SK-MEL-5 (cell line): ENCODE measurements around the gene MED8. TPM values are rescaled to one million over a fixed set of nuclear protein-coding genes. Genes with fewer than 3 reads are reported as not detected.

Experiments used
- DNase-seq: peaks from one replicate; pipeline ENCODE4 v3.0.0-alpha.2; 2016; ENCODE audit warnings: low read depth, low spot score
- in situ Hi-C: cut with HindIII; loops from 2 replicates; pipeline ENCODE4 v1.10.0; 2016; ENCODE audit warnings: low sequenced_read_pairs, high pct_unique_total_duplicates, low pct_unique_long_range_greater_than_20kb
- polyA plus RNA-seq, 2 experiments: library from polyadenylated mRNA; depleted of rRNA; stranded (reverse); fragments of >200 nt; gene quantifications; 2 replicates each; pipeline ENCODE4 v1.2.3, GENCODE V29; 2015
- total RNA-seq: library from RNA; depleted of rRNA; stranded (reverse); fragments of >200 nt; shearing (Covaris generic); gene quantifications from 2 replicates; pipeline ENCODE4 v1.2.3, GENCODE V29; 2014; rRNA removed

Gene MED8, protein sequence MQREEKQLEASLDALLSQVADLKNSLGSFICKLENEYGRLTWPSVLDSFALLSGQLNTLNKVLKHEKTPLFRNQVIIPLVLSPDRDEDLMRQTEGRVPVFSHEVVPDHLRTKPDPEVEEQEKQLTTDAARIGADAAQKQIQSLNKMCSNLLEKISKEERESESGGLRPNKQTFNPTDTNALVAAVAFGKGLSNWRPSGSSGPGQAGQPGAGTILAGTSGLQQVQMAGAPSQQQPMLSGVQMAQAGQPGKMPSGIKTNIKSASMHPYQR
- total RNA-seq, result 41.3 and 46.9 TPM in 2 replicates
- polyA plus RNA-seq (2015; cell fraction: cytosol; rRNA removed), result 38.6 and 44.0 TPM in 2 replicates
- 51.3 and 53.3 TPM in 2 replicates for polyA plus RNA-seq (2015; cell fraction: nucleus; rRNA removed)

GRCh38 chr1:43389326-43390313, at the start of gene MED8, which contains the start of gene SZT2:
TSS of gene MED8 (minus strand) at chr1:43389800. CDS start at chr1:43389764, 36 bp downstream.
TSS of gene SZT2 (plus strand) at chr1:43389899. CDS start at chr1:43389969, 70 bp downstream.
- DNase-seq, result peak; percentile 92
- in situ Hi-C loops, result no loop called here

- no peak for DNase-seq
- in situ Hi-C loops, result no loop called here
Observed at GRCh38 chr1:43438953-43439581, 49.5 kb upstream of the MED8 start.

GRCh38 chr1:43438576-43438952, 49.0 kb upstream of the MED8 start:
- DNase-seq, result no peak
- in situ Hi-C loops, result no loop called here

GRCh38 chr1:43438006-43438405, 48.4 kb upstream of the MED8 start:
- in situ Hi-C loops, result no loop called here
- no peak for DNase-seq

GRCh38 chr1:43437031-43437973, 47.7 kb upstream of the MED8 start:
- no peak for DNase-seq
- in situ Hi-C loops, result no loop called here

DNA sequence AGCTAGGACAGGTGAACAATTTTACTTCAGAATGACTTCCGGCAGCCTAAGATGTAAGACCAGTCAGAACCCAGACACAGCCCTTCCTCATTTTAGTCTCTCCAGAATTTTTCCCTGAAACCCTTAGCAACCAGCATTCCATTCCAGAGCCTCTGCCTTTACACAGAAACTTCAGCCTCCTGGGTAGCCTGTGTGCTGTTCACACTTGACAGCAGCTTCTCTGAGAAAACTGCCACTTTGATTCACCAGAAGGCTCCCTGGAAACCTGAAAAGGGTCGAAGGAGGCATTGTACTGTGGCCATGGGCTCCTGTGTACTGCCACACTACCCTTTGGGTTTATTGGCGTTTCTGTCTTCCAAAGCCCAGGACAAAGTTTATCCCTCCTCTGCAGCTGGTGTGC, 46.8 kb upstream of the MED8 start:
- in situ Hi-C loops, result no loop called here
- DNase-seq, result no peak

- in situ Hi-C loops, result no loop called here
- peak; percentile 29 for DNase-seq
Observed at GRCh38 chr1:43435146-43436145, 45.8 kb upstream of the MED8 start.

GRCh38 chr1:43434256-43434655, 44.7 kb upstream of the MED8 start:
- DNase-seq, result no peak
- in situ Hi-C loops, result no loop called here

- in situ Hi-C loops, result no loop called here
- no peak for DNase-seq
Observed at GRCh38 chr1:43432907-43433306, 43.3 kb upstream of the MED8 start.

DNA sequence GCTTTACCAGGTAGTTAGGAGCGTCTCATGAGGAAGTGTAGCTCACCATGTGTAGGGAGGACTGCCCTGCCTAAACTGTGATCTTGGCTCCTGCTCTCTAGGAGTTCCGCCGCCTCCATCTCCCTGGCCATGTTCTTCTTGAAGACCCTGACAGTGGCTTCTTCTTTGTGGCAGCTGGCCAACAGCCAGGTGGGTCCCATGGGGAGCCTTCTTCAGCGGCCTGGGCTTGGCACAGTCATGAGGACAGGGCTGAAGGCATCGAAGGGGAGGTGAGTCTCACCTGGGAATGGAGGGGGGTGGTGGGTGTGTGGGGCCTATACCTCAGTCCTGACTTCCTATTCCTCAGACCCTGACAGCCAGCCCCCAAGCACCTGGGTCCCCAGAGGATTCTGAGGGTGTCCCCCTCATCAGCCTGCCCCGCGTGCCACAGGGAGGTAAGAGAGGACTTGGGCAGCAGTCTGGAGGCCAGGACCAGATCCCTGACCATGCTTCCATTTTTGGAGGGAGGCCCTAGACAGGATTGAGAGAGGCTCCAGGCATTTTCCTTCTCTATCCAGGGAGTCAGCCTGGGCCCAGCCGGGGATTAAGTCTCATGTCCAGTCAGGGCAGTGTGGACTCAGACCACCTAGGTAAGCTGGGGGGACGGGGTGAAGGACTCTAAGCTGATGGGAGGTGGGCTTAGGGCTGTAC, 42.7 kb upstream of the MED8 start:
- in situ Hi-C loops, result no loop called here
- no peak for DNase-seq

DNA sequence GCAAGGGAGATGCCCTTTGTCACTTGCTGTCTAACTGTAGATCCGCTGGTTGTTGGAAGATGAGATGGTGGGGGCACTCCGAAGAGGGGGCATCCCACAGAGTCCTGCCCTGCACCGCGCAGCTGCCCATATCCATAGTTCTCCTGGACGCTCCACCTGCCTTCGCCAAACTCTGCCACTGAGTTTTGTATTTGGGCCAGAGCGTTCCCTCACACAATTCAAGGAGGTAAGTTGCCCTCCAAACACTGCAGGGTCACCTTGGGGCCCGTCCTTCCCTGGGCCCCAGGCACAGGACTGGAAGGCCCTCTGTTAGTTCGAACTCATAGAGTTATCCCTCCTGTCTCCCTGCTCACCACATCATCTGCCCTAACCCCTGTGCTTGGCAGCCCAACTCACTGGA, 42.1 kb upstream of the MED8 start:
- in situ Hi-C loops, result no loop called here
- DNase-seq, result no peak

DNA sequence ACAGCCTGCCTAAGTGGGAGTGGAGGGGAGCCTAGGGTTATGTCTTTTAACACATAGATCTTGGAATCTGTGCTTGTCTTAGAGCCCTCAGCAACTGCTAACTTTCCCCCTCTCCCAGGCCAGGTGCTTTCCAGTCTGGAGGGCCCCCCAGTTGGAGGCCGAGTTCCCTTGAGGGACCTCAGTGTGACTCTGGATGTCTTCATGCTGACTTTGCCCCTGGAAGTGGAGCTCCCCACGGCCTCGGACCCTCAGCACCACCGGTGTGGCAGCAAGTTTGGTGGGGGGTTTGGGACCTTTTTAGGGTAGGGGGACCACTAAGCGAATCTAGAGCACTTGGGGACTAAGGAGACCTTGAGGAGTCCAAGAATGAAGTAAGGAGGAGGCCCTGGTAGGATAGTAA, 41.2 kb upstream of the MED8 start:
- no peak for DNase-seq
- in situ Hi-C loops, result no loop called here

DNA sequence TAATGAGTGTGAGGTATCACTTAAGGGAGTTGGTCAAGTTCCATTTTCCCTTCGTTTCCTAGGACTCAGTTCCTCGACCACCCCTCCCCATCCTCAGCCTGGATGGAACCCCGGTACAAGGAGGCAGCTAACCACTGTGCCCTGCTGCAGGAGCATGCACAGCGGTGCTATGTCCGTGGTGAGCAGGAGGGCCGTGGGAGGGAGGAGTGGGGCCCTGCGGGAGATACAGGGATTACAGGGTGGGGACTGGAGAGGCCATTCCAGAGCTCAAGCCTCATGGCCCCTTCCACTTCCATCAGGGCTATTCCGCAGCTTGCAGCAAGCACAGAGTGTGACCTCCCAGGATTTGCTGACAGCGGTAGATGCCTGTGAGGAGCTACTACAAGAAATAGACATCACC, 38.3 kb upstream of the MED8 start:
- in situ Hi-C loops, result no loop called here
- no peak for DNase-seq

DNA sequence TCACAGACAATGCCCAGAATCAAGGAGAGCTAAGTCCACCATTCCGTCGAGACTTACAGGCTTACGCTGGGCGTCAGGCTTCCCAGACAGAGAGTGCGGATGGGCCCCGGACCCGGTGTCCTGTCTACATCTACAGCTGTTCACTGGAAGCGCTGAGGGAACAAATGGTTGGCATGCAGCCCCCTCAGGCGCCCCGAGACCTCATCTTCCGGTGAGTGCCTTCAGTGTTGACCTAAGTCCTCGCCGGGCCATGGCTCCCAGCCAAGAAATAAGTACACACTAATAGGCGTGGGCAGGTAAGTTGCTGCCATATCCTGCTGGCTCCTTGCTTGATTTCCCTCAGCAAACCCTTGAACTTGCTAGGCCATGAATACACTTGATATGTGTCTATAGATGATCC, 37.9 kb upstream of the MED8 start:
- DNase-seq, result no peak
- in situ Hi-C loops, result no loop called here

DNA sequence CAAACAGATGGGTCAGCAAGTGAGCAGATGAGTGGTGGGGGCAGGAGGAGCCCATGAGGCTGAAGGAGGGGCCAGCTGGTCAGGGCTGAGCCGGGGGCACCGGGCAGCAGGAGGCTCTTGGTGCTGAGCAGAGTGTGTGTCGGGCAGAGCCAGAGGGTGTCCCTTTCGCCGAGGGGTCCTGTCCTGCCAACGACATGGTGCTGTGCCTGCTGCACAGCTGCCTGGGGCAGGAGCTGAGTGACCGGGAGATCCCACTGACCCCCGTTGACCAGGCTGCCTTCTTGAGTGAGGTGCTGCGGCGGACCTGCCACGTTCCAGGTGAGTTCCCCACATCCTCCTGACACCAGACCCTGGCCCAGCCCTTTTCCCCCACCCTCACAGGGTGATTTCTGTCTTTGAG, 36.6 kb upstream of the MED8 start:
- DNase-seq, result no peak
- in situ Hi-C loops, result no loop called here
